HG02759 (cell line): ENCODE data around the gene RAPGEF3.

Experiments used
- ATAC-seq: cut with Tn5 transposase; IDR thresholded peaks from one replicate; pipeline ENCODE4 v1.9.1; 2021; ENCODE audit warnings: mild to moderate bottlenecking, moderate library complexity; ENCODE audit not compliant: unreplicated experiment

The RAPGEF3 gene

DNA sequence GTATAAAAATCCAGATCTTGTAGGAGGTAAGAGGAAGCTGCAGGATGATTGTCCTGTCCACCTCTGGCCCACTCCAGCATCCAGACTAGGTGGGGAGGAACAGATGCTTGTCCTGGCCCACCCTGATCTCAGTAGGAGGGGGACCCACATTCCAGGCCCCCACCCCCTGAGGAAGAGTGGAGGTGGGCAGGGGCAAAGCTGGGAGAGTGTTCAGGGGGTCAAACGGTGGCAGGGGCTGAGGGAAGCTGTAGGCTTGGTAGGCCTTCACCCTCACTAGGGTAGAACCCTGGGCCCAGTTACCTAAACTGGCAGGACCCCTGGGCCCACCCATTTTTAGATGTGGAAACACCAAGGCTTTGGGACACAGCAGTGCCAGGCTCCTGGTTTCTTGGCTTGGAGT is 18.5 kb upstream of the RAPGEF3 start:
- ATAC-seq, result no peak

DNA sequence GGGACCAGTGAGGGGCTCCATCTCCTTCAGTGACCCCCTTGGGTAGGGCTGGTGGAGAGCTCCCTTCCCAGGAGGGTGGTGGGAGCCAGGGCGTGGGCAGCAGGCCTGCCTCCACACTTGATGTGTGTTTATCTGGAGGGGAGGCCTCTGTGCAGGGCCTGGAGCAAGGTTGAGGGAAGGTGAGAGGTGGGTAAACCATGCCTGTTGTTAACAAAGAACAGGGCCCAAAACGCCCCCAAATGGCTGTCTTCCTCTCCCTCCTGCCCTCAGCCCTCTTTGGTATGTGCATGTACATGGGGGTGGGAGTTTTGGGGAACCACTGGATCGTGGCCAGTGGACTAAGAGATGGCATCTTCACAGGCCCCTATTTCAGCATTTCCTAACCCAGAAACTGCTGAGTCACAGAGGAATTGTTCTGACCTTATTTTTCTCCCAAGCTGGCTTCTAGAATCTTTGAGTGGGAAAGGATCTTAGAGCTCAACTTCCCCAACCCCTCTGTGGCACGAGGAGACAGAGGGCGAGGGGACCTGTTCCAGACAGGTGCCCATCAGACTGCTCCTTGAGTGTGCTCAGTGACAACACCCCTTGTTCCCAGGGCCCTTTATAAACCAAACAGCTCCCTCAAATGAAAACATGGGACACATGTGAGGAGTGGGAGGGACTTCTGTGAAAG is 17.9 kb upstream of the RAPGEF3 start:
- no peak for ATAC-seq

DNA sequence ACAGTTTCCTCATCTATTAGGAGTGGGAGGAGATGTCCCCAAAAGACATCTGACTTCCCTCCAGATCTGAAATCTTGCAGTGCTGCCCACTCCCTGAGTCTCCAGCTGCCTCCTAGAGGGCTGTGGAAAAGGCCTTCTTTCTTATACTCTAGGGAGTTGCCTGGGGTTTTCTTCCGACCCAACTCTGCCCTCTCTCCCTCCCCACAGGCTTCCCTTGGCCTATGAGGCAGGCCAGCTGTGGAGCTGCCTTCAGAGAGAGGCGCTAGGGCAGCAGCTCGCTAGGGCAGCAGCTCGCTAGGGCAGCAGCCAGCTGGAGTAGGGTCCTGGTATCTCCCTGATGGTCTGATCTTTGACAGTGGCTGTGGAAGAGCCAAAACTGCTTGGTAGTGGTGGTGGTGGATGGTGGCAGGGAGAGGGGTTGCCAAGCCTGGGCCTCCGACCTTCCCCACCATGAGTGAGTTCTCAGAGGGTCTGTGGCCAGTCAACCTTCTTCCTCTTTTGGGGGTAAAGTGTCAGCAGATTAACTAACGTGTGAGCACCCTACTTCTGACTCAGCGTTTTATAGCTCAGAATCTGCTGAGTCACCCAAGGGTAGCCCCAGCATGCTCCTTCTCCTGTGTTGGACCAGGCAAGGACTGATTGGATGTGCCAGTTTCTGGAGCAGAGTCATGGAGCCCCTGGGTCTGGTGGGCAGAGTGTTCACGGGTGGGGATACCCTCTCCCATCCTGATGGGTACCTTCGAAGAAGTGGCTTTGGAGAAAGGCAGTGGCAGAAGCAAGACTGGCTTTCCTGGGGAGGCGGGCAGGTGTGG is 16.6 kb upstream of the RAPGEF3 start:
- no peak for ATAC-seq

DNA sequence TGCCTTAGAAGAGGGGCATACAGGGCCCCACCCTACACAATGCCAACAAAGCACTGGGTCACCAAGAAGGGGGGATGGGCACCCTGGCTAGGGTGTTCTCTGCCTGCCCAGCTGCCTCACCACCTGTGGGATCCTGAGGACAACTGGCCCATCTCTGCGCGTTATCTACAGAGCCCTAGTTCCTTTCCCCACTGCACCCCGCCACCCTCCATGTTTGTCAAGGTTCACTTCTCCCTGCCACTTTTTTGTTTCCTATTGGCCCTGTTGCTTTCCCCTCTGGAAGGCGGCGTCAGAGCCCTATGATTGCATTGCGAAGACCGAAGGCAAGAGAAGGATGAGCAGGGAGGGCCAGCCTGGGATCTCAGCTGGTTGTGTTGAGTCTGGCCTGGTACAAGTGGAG is 16.0 kb upstream of the RAPGEF3 start:
- no peak for ATAC-seq

DNA sequence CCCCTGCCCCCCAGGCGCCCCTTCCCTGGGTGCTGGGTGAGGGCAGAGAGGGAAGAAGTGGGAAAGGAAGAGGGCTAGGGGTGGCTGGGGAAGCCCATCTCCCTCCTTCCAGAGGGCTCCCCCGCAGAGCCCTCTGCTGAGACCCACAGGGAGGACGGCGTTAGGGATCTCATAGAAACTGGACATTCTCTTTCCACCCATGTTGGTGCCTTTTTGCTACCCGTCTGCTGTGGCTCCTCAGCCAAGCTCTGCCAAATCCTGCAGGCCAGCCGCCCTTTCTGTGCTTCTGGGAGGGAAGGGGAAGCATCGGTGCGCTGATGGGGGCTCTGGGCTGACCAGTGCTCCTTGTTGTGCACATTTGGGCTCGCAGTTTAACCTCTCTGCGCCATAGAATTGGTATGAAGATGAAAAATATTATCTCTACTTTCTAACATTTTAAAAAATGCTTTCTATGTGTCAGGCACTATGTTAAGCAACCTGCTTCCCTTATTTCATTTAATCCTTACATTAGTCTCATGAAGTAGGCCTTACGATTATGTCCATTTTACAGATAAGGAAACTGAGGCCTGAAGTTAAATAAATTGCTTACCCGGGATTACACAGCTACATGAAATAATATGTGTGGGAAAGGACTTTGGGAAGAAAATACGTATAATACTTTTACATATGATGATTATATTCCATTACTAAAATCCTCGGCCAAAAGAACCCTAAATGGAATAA is 15.3 kb upstream of the RAPGEF3 start:
- no peak for ATAC-seq

DNA sequence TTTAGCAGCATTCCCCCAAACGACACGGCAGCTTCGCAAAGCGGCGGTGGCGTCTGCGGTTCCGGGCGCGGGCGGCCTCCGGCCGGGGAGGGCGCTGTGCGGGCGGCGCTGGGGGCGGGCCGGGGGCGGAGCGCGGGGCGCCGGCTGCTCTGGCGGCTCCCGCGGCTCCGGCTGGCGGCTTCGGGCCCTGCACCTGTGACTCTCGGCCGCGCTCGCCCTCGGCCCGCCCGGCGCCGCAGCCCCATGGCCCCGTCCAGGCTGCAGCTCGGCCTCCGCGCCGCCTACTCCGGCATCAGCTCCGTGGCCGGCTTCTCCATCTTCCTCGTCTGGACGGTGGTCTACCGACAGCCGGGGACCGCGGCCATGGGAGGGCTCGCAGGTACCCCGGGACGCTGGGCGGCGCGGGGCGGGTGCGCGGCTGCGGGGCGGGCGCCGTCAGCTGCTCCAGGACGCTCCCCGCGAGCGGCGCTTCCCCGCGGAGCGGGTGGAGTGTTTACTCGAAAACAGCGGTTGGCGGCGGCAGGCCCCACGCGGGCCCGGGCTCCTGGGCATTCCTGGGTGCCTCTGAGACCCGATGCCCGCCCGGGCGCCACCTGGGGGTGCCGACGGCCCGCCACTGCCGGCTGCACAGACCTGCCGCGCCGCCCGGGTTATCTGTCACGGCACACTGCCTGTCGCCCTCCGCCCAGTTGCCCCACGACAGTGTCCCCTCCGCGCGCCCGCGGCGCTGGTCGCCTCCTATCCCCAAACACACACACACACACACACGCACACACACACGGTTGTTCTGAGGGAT is 14.6 kb upstream of the RAPGEF3 start, which contains the start of gene SLC48A1:
Gene SLC48A1 (plus strand): TSS at position 177 of the 796 bp plus-strand sequence. CDS start 67 bp downstream, at position 244.
- ATAC-seq, result peak; percentile 84

DNA sequence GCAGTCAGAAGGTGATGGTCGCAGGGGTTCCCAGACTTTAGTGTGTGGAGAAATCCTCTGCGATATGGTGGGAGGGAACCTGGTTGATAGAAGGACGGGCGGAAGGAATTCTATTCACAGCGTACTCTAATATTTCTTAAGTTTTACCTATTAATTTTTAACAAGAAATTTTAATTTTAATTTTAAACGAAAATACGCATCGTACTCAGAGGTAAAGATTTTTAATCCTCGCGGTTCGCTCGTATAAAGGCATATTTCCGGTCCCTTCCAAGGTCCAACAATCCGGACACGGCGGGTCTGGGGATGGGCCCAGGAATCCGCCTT is 14.0 kb upstream of the RAPGEF3 start:
- no peak for ATAC-seq

DNA sequence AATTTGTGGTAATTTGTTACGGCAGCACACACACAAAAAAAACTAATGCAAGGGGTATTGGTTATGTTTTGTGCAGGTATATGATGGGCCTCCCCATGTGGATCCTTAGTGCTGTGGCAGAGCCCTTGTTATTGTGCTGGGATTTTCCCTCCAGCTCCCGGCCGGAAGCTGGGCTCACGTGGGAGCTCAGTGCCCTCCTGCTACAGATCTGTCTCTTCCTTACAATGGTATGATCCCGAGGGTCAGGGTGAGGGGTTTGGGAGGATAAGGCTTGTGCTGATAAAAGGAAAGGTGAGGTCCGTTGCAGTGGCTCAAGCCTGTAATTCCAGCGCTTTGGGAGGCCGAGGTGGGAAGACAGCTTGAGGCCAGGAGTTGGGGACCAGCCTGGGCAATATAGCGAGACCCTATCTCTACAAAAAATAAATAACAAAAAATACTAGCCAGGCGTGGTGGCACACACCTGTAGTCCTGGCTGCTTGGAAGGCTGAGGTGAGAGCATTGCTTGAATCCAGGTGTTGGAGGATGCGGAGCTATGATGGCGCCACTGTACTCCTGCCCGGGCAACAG is 13.5 kb upstream of the RAPGEF3 start:
- ATAC-seq, result no peak

DNA sequence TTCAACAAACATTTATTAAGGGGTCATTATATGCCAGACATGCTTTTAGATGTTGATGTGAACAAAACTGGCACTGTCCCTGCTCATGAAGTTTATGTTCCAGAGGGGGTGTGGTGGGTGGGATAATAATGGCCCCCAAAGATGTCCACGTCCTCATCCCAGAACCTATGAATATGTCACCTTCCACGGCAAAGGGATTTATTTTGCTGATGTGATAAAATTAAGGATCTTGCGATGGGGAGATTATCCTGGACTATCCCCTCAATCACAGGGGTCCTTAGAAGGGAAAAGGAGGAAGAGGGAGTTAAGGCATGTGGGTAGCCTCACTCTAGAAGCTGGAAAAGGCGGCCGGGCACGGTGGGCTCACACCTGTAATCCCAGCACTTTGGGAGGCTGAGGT is 12.6 kb upstream of the RAPGEF3 start:
- ATAC-seq, result no peak

DNA sequence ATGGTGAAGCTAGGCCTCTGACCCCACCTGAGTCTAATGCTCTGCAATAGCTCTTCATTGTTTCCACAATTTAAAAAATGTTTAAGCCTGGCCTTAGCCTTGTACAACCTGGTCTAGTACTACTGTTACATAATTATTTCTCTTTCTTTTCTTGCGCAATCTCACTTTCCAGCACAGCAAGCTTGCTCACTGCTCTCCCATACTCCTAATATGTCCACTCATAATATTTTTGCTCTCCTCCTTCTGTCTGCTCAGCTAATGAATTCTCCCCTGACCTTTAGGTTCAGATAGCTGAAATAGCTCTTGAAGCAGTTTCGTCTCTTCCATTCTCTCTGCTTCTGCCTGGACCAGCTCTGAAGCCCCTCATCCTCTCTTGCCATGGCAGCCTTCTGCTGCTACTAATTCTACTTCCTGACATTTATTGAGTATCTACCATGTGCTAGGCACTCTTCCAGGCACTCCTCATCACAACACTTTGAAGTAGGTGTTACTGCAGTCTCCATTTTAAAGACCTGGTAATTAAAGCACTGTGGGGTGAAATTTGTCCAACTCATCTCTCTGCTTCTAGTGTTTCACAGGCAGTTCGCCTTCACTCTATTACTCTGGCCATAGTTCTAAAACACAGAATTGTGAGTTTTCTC is 11.5 kb upstream of the RAPGEF3 start:
- no peak for ATAC-seq

DNA sequence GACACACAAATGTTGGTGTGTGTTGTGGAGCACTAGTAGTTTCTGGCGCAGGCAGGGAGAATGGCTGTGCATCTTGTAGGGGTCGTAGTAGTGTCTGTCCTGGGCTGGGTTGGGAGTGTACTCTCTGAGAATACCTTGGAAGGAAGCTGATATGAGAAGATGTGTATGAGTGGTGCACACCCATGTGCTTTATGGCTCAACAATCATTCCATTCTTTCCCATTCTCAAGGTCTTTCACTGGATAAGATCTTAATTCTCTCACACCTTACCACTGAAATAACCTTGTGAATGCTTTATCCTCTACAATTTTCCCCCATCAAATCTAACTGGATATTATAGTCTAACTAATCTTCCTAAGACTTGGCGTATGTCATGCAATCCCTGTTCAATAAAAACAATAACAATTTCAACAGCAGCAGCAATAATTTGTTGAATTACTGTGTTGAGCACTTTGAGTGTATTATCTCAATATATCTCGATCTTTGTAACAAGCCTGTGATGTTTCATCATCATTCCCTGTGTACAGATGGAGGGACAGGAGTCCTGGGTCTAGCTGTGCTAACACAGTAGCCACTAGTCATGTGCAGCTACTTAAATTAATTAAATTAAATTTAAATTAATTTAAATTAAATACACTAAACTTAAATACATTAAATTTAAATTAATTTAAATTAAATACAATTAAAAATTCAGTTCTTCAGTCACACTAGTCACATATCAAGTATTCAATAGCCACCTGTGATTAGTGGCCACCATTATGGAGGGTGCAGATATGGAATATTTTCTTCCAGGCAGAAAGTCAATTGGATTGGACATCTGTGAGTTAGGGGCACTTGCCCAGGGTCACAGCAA is 10.8 kb upstream of the RAPGEF3 start:
- no peak for ATAC-seq

DNA sequence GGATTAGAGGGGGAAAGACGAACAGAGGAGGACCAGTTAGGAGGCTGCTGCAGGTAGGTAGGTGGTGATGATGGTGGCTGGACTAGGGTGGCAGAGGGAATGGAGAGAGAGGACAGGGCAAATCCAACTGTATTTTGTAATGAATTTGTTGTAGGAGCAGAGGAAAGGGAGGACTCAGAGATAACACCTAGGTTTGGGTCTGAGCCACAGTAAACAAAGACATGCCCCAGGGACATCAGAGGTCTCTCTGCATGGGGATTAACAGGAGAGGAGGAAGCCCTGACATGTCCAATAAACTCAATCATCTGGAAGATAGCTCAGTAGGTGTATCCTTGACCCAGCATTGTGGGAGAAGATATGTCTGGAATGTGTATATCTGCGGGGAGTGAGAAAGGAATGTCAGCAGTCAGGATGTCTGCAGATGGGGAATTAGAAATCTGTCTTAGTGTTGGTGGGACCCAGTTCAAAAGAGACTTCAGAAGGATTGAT is 9.7 kb upstream of the RAPGEF3 start:
- no peak for ATAC-seq

DNA sequence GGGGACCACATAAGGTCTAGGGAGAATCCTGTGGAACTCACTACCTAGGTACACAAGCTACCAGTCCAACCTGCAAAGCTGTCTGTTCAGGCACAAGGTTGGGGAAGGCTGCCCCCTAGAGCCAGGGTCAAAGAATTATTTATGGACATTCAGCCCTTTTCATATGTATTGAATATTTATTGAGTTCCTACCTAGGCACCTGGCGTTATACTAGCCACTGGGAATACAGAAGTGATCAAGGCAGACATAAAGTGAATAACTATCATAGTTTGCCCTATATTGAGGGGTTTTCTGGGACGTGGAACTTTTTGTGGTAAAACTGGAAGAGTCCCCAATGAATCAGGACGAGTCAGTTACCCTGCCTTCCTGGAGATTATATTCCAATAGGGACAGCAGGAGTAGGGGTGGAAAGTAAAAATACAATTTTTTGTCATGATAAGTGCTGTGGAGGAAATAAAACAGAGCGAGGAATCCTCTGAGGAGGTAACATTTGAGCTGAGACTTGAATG is 8.6 kb upstream of the RAPGEF3 start:
- ATAC-seq, result peak; percentile 57

DNA sequence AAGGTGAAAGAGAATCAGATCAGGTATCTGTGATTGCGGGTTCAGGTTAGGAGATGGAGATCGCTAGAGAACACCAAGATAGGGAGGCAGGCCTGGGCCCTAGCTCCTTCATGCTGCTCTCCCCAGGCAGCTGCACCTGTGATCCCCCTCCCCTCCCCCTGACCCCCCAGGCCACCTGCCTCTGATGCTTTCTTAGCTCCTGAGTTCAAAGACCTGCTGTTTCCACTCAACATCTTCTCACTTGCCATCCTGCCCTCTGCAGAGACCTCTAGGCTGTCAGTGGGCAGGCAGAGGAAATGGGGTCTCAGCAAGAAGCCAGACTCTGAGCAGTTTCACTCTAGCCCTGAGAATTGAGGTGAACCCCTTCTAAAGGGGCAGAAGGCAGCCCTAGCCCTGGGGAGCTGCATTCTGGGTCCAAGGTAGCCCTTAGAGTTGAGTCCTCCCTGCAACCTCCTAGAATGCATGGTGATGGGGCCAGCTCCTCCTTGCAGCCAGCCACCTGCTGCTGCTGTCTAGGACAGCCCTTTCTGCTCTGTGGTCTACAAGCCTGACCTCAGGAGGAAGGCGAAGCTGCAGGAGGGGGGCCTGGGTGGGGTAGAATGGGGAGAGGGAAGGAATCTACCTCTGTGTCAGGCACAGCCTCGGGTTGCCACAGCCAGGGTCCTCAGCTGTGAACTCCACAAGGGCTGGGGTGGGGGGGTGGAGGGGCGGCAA is 8.0 kb upstream of the RAPGEF3 start:
- ATAC-seq, result peak; percentile 15

DNA sequence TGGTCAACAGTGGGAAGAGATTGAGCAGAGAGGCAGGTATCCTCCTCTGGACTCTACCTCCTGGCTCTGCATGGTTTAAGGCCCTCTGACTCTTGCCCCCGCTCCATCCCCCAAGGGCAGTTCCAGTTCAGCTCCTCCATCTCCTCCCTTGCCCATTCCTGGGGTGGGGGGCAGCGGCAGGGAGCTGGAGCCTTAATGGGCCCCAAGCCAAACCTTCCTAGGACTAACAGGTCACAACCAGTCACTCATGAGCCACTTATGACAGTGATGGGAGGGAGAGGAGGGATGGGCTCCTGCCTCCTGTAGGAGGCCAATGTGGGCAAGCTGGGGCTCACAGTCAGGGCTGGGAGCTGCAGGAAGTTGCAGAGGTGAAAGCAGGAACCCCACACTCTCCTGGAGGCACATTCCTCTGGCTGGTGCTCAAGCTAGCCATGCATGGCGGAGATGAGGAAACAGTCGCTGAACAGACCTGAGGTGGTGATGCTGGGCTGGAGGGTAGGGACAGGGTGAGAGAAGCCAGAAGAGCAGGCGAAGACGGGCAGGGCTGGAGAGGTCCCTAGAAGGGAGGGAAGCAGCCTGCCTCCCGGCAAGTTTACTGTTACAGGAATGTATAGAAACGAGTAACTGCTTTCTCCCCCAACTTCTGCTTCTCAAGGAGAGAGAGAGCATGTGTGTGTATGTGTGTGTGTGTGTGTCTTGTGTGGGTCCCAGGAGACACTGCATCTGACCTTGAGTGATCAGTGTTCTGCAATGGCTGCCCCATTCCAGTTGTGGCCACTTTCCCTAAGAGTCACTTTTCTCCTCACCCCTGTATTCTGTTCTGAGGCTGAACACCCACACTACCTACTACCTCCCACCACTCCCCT is 5.0 kb upstream of the RAPGEF3 start:
- no peak for ATAC-seq

DNA sequence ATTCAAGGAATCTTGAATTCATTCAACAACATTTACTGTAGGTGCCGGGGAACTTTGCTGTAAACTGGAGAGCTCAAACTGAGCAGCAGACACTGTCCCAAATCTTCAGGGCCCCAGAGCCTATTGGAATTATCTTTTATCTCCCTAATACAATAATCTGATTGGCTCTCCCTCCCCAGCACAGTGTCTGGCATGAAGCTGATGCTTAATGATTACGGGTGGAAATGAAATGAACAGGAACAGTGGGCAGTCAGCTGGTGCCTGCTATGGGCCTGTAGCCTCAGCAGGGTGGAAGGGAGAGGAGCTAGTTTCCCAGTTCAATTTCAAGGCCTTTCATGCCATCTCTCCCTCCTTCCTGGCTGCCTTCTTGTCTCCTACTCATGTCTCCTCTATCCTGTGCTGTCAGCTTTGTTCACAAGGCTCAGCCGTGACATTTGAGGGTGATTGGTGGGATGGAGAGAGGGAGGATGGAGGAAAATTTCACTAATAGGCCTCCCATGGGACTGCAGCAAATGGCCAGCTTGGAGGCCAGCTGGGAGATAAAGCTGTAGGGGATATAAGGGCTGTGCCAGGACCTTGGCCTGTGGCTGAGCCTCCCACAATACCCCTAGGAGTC is 4.3 kb upstream of the RAPGEF3 start:
- ATAC-seq, result no peak

DNA sequence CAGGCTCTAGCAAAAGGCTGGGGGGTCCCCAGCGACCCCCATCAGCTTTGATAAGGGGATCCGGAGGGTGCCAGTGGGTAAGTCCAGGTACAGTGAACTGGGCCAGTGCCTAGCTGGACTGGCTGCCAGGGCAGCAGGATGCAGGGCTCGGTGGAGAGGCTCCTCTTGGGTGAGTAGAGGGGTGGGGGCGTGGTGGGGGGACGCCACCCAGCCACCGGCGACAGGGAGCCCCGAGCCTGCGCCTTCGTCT is 171 bp downstream of the RAPGEF3 start:
- no peak for ATAC-seq
